ENCODE data around the gene EPHA2. TPM values are rescaled to one million over a fixed set of nuclear protein-coding genes. Genes with fewer than 3 reads are reported as not detected.

Gene EPHA2
- total RNA-seq, 1 donor from 2014 or later = not detected

DNA sequence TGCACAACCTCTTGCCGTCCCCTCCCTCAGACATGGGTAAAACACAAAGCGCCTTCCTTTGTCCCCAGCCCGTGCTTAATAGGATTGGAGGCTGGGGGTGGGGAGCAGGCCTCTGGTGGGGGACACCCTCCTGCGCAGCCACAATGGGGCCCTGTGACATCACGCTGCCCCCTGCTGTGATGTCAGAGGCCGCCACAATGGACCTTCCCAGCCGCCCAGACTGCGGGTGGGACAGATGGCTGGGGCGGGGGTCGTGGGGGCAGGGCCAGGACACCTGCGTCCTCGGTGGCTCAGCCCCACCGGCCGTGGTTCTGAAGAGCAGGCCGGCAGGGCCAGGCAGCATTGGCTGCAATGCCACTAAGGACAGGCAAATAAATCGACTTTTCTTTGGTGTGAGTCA lies 39.9 kb downstream of the EPHA2 start:
- ChIA-PET CTCF (no interaction called here), POLR2A (no interaction called here)
- no peak overlapping the region for H3K27ac Mint-ChIP-seq
- H3K4me1 Mint-ChIP-seq = no peaks in the 10 kb centered on the region
- no peaks in the 10 kb centered on the region for H3K9me3 Mint-ChIP-seq
- intact Hi-C loops (cut with micrococcal nuclease) = no loop called here
- TF ChIP-seq, protein P1, sequence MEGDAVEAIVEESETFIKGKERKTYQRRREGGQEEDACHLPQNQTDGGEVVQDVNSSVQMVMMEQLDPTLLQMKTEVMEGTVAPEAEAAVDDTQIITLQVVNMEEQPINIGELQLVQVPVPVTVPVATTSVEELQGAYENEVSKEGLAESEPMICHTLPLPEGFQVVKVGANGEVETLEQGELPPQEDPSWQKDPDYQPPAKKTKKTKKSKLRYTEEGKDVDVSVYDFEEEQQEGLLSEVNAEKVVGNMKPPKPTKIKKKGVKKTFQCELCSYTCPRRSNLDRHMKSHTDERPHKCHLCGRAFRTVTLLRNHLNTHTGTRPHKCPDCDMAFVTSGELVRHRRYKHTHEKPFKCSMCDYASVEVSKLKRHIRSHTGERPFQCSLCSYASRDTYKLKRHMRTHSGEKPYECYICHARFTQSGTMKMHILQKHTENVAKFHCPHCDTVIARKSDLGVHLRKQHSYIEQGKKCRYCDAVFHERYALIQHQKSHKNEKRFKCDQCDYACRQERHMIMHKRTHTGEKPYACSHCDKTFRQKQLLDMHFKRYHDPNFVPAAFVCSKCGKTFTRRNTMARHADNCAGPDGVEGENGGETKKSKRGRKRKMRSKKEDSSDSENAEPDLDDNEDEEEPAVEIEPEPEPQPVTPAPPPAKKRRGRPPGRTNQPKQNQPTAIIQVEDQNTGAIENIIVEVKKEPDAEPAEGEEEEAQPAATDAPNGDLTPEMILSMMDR (IDR thresholded peaks at IDR 0.05) = no peak
- ATAC-seq (ENCODE audit: low read depth) = no peak
- no peak overlapping the region for H3K4me3 Mint-ChIP-seq
- no peak for DNase-seq
- no peaks in the 10 kb centered on the region for H3K36me3 Mint-ChIP-seq (ENCODE audit: low read depth)
- peaks cover 19% of the 10 kb centered on the region for H3K27me3 Mint-ChIP-seq

DNA sequence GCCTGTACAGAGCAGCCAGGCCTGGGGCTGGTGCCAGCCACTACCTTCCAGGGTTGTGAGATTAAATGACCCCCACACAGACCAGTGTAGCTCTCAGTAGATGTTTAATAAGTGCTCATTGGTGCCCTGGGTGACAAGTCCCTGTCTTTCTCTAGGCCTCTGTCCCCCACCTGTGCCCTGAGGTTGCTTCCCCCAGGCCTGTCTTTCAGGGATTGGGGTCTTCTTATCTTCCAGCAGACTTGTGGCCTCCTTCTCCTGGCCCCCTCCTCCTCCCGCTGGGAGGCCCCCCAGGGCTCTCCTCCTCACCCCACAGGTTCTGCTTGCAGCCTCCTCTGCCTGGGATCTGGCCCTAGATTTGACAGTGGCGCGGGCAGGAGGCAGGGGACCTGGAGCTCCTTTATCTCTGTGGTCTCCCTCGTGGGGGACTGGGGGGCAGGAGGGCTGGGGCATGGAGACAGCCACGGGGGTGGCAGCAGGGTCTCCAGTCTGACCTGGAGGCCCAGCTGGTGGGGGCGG lies 40.3 kb downstream of the EPHA2 start:
- ATAC-seq (ENCODE audit: low read depth) (no peak), DNase-seq (no peak)
- ChIA-PET CTCF (no interaction called here), POLR2A (no interaction called here)
- Mint-ChIP-seq H3K27ac (no peak overlapping the region), H3K27me3 (peaks cover 21% of the 10 kb centered on the region), H3K4me3 (no peak overlapping the region), H3K36me3 (ENCODE audit: low read depth) (no peaks in the 10 kb centered on the region), H3K4me1 (no peaks in the 10 kb centered on the region), H3K9me3 (no peaks in the 10 kb centered on the region)
- intact Hi-C loops (cut with micrococcal nuclease) = no loop called here
- TF ChIP-seq, protein P1 (IDR thresholded peaks at IDR 0.05) = no peak

DNA sequence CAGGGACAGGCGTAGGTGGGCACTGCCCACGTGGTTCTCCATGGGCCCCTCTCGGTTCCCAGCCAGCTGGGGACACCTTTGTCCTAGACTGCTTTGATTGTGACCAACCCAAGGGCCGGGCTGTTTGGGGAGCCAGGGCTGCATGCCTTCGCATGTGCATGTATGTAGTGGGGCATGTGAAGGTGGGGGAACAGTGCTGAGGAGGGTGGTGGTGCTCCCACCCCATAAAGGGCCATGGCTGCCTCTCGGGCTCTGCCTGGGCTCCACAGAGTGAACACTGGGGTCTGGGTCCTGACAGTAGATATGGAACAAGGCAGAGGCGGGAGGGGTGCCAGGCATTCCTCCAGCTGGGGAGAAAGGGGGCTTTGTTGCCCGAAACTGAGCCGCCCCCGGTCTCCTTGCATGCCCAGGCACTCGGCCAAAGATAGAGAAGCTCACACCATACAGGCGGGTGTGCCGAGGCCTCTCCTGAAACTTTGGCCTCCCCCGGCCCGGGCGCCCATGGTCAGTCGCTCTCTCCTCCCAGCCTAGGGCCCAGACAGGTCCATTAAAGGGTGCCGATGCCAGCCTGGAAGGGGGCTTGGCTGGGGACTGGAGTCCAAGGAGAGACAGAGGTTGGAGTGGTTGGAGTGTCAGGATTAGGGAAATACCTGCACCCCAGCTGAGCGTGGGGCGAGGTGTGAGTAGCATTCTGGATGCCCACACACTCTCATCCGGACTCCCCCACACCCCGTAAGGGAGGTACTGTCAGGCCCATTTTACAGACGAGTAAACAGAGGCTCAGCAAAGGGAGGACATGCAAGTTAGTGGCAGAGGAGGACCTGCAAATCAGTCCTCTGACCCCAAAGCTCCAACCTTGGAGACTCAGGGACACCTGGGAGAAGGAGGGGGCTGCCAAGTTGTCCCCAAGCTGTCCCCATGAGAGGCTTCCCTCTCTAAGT lies 41.1 kb downstream of the EPHA2 start:
- Mint-ChIP-seq H3K9me3 (no peaks in the 10 kb centered on the region), H3K4me3 (no peak overlapping the region), H3K36me3 (ENCODE audit: low read depth) (no peaks in the 10 kb centered on the region), H3K4me1 (no peaks in the 10 kb centered on the region), H3K27ac (no peak overlapping the region), H3K27me3 (peaks cover 23% of the 10 kb centered on the region)
- ChIA-PET CTCF (no interaction called here), POLR2A (no interaction called here)
- ATAC-seq (ENCODE audit: low read depth) (no peak), DNase-seq (no peak)
- TF ChIP-seq, protein P1 (IDR thresholded peaks at IDR 0.05) = no peak
- intact Hi-C loops (cut with micrococcal nuclease) = no loop called here

DNA sequence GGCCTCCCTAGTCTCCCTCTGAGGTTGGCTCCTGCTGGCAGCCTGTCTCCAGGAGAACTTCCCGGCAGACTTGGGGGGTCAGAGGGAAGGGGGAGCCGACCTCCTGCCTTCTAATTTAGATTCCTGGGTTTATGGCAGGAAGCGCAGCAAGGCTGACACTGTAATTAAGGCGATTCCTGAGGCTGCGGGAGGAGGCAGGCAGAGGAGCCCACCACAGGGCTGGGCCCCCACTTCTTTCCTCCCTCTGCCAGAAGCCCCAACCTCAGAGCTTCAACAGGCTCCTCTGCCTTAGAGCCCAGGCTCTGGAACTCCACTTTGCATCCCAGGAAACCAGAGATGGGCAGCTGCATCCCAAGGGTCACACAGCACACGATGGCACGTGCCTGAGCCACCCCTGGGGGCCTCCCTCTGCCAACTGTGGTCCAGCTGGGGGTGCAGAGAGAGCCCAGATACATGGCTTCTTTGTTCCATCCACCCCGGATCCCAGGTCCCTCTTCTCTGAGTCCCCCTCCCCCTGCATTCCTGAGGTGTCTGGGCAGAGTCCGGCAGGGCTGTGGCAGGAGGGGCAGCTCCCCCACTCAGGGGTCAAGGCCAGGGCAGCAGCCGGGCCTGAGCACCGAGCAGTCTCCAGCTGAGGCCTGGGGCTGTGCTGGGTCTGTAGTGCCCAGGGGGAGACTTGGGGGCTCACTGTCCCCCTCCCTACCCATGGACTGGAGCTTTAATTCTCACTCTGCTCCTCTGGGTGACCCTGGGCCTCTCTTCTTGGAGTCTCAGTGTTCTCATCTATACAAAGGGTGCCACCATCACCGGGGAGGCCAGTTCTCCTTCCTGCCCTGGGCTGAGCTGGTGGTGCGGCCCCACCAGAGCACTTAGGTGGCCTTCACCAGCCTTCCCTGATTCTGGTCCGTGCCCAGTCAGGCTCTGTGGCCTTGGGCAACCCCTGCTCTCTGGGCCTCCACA lies 43.0 kb downstream of the EPHA2 start:
- H3K9me3 Mint-ChIP-seq = peaks cover 7% of the 10 kb centered on the region
- TF ChIP-seq, protein P1 (IDR thresholded peaks at IDR 0.05) = no peak
- no peaks in the 10 kb centered on the region for H3K4me1 Mint-ChIP-seq
- H3K27ac Mint-ChIP-seq = no peak overlapping the region
- DNase-seq (no peak), ATAC-seq (ENCODE audit: low read depth) (no peak)
- peaks cover 16% of the 10 kb centered on the region for H3K27me3 Mint-ChIP-seq
- POLR2A ChIA-PET = no interaction called here
- H3K4me3 Mint-ChIP-seq = no peak overlapping the region
- CTCF ChIA-PET = no interaction called here
- H3K36me3 Mint-ChIP-seq (ENCODE audit: low read depth) = no peaks in the 10 kb centered on the region
- intact Hi-C loops (cut with micrococcal nuclease) = no loop called here
